ENCODE measurements around the gene SPRR2B.
"Not testable (repeated sequence)": the region's sequence is repeated elsewhere in the genome, so short reads cannot be mapped to it uniquely, and the experiment has no call there.

The SPRR2B gene

GRCh38 chr1:153032677-153033308 is 38.6 kb downstream of the SPRR2B start:
- no peak for DNase-seq

GRCh38 chr1:153032073-153032472 is 39.3 kb downstream of the SPRR2B start:
- DNase-seq: no peak

GRCh38 chr1:153030895-153031294 is 40.5 kb downstream of the SPRR2B start, which contains the start of gene SPRR1B:
Gene SPRR1B (plus strand): TSS chr1:153031203. CDS start chr1:153032346, 1,143 bp downstream.
- DNase-seq: no peak

GRCh38 chr1:153028766-153029165 is 42.6 kb downstream of the SPRR2B start:
- DNase-seq: no peak

GRCh38 chr1:153025797-153026196 is 45.6 kb downstream of the SPRR2B start:
- no peak for DNase-seq

GRCh38 chr1:153024413-153024812 is 47.0 kb downstream of the SPRR2B start:
- DNase-seq: no peak

GRCh38 chr1:153023109-153023508 is 48.3 kb downstream of the SPRR2B start:
- no peak for DNase-seq

GRCh38 chr1:153022340-153022739 is 49.1 kb downstream of the SPRR2B start:
- not testable (repeated sequence) for DNase-seq

- DNase-seq: not testable (repeated sequence)
These were observed 49.6 kb downstream of the SPRR2B start for GRCh38 chr1:153021829-153022228.
